HG03039 (cell line): ENCODE data around the gene KRTAP21-3.

ENCODE experiments used
- ATAC-seq: cut with Tn5 transposase; IDR thresholded peaks from one replicate; pipeline ENCODE4 v1.9.1; 2021; ENCODE audit warnings: mild to moderate bottlenecking, moderate library complexity; ENCODE audit not compliant: unreplicated experiment

The KRTAP21-3 gene

DNA sequence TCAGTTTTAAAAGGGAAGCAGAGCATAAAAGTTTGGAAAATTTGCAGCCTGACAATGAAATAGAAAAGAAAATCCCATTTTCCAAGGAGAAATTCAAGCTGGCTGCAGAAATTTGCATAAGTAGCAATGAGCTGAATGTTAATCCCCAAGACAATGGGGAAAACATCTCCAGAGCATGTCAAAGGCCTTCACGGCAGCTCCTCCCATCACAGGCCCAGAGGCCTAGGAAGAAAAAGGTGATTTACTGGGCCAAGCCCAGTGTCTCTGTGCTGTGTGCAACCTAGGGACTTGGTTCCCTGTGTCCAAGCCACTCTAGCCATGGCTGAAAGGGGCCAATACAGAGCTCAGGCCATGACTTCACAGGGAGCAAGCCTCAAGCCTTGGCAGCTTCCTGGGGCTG, 49.8 kb downstream of the KRTAP21-3 start:
- no peak for ATAC-seq
